Stimulated activated CD4-positive, alpha-beta T cell treated with anti-CD3 and anti-CD28 coated beads, Interleukin-1b, Interleukin-23, amount 100 ng/mL, for 24 hours (primary cell): ENCODE measurements around the gene SLC25A48.

Experiments
- DNase-seq, 4 experiments: peaks; one replicate each; pipeline ENCODE4 v3.0.0-alpha.2; 2020; ENCODE audit warnings: low read depth in 4 of 4, low spot score in 1 of 4

Gene SLC25A48

GRCh38 chr5:135913713-135914626 is 79.5 kb downstream of the SLC25A48 start:
- DNase-seq: no peak

- DNase-seq: no peak
Observed at GRCh38 chr5:135915466-135916001, 81.1 kb downstream of the SLC25A48 start.

GRCh38 chr5:135916638-135917263 is 82.3 kb downstream of the SLC25A48 start:
- no peak for DNase-seq

- DNase-seq: no peak
Observed at GRCh38 chr5:135920199-135920598, 85.7 kb downstream of the SLC25A48 start.

- DNase-seq: no peak
Observed at GRCh38 chr5:135921388-135921787, 86.9 kb downstream of the SLC25A48 start.

GRCh38 chr5:135930029-135930948 is 95.8 kb downstream of the SLC25A48 start:
- no peak for DNase-seq

- no peak for DNase-seq
Observed at GRCh38 chr5:135930949-135931295, 96.5 kb downstream of the SLC25A48 start.

GRCh38 chr5:135934939-135935338 is 100.5 kb downstream of the SLC25A48 start:
- no peak for DNase-seq

- no peak for DNase-seq
Observed at GRCh38 chr5:135937245-135937911, 102.9 kb downstream of the SLC25A48 start.
